ENCODE results near the gene DTD1.

GRCh38 chr20:18614244-18614643, 26.4 kb downstream of the DTD1 start:
- TF ChIP-seq EZH2 (IDR thresholded peaks at IDR 0.05; ENCODE audit: insufficient read depth, poor library complexity, severe bottlenecking) (no peak), EZH2phosphoT487 (IDR thresholded peaks at IDR 0.05; ENCODE audit: insufficient read depth, low read depth) (no peak)
